Tibial nerve (tissue), 4 donors: ENCODE results near the gene SYCE3. TPM values are rescaled to one million over a fixed set of nuclear protein-coding genes. Genes with fewer than 3 reads are reported as not detected.

Source experiments
- DNase-seq, 2 donors: peaks; one replicate each; pipeline ENCODE4 v3.0.0-alpha.2; 2019; ENCODE audit warnings: low spot score in 2 of 2
- H3K27ac ChIP-seq, 4 donors: fragments of 200-600 bp; sonication (generic) in 3 of 4; one replicate each; pipeline ENCODE4 v1.5.1; 2017 to 2019; ENCODE audit warnings: mild to moderate bottlenecking in 1 of 4
- H3K27me3 ChIP-seq, 2 donors: fragments of 200-600 bp; sonication (generic) in 1 of 2; one replicate each; pipeline versions ENCODE4 v1.5.1 to v1.6.0; 2017 to 2019
- H3K36me3 ChIP-seq, 3 donors: fragments of 200-600 bp; sonication (generic); one replicate each; pipeline ENCODE4 v1.5.1; 2018 to 2019
- H3K4me1 ChIP-seq, 4 donors: fragments of 200-600 bp; sonication (generic) in 3 of 4; one replicate each; pipeline ENCODE4 v1.5.1; 2017 to 2019
- H3K4me3 ChIP-seq, 4 donors: fragments of 200-600 bp; sonication (generic) in 3 of 4; one replicate each; pipeline ENCODE4 v1.5.1; 2017 to 2019; ENCODE audit warnings: mild to moderate bottlenecking in 1 of 4, moderate library complexity in 1 of 4
- H3K9me3 ChIP-seq, 4 donors: fragments of 200-600 bp; sonication (generic) in 3 of 4; one replicate each; pipeline ENCODE4 v1.5.1; 2017 to 2019
- CTCF ChIP-seq, 5 experiments: fragments of 200-600 bp in 3 of 5; fragments of 450-650 bp in 2 of 5; sonication (generic) in 3 of 5; IDR thresholded peaks; one replicate each; pipeline ENCODE4 v1.5.1; 2016 to 2019; ENCODE audit warnings: antibody characterized with exemption in 5 of 5, mild to moderate bottlenecking in 3 of 5, moderate library complexity in 2 of 5
- EP300 ChIP-seq, 2 donors: sonication (generic); formaldehyde crosslinking; IDR thresholded peaks; one replicate each; pipeline ENCODE4 v1.6.1; 2017; ENCODE audit warnings: antibody characterized with exemption in 2 of 2, mild to moderate bottlenecking in 1 of 2
- POLR2A ChIP-seq, 2 donors: fragments of 450-650 bp; IDR thresholded peaks; one replicate each; pipeline ENCODE4 v1.6.1; 2017; ENCODE audit warnings: antibody characterized with exemption in 2 of 2, mild to moderate bottlenecking in 2 of 2, moderate library complexity in 2 of 2
- WGBS, 2 donors: methylation state at CpG; one replicate each; pipeline ENCODE4 v1.1.5; 2018; 5-methylcytosine and 5-hydroxymethylcytosine counted together
- total RNA-seq, 4 donors: library from RNA; depleted of rRNA; stranded (reverse); fragments of >200 nt; gene quantifications; one replicate each; pipeline ENCODE4 v1.1.0, GENCODE V29; 2016

Gene SYCE3
- total RNA-seq, 4 donors from 2014 or later, result not detected

DNA sequence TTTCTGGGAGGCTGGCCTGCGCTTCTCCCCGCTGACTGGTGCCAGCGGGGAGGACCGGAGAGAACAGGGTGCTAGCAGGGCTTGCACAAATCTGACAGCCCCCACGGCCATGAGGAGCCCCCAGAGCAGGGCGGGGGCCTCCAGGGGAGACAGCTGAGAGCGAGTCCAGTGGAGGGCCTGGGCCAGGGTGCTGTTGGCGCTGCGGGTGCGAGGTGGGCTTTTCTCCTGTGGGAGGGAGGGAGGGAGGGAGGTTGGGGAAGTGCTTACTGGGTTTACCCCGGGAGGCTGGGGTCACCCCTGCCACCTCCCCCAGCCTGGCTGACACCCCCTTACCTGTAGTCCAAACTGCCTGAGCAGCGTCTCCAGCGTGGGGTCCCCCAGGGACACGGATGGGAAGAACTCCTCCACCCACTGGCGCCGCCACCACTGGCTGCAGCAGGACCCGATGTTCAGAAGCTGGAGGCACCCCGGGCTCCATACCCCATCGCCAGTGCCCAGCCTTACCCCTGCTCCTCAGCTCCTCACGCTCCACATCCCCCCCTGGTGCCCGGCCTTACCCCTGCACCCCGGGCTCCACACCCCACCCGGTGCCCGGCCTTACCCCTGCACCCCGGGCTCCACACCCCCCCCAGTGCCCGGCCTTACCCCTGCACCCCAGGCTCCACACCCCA is 59.1 kb downstream of the SYCE3 start:
- WGBS, 2 donors, result 82 to 89% methylated on average over 7 to 10 of the region's 26 CpGs
- no peak overlapping the region for H3K27ac ChIP-seq
- DNase-seq, result no peak
- H3K27me3 ChIP-seq, result no peaks in the 10 kb centered on the region
- H3K36me3 ChIP-seq, result peaks cover 3 to 41% (median 21%) of the 10 kb centered on the region in 3 donors
- no peak for TF ChIP-seq CTCF (IDR thresholded peaks at IDR 0.05)
- no peak for TF ChIP-seq POLR2A (IDR thresholded peaks at IDR 0.05)
- no peak for TF ChIP-seq EP300 (IDR thresholded peaks at IDR 0.05)
- no peaks in the 10 kb centered on the region for H3K9me3 ChIP-seq
- no peak overlapping the region for H3K4me3 ChIP-seq
- peaks cover 0 to 22% (median 11%) of the 10 kb centered on the region in 4 donors for H3K4me1 ChIP-seq

DNA sequence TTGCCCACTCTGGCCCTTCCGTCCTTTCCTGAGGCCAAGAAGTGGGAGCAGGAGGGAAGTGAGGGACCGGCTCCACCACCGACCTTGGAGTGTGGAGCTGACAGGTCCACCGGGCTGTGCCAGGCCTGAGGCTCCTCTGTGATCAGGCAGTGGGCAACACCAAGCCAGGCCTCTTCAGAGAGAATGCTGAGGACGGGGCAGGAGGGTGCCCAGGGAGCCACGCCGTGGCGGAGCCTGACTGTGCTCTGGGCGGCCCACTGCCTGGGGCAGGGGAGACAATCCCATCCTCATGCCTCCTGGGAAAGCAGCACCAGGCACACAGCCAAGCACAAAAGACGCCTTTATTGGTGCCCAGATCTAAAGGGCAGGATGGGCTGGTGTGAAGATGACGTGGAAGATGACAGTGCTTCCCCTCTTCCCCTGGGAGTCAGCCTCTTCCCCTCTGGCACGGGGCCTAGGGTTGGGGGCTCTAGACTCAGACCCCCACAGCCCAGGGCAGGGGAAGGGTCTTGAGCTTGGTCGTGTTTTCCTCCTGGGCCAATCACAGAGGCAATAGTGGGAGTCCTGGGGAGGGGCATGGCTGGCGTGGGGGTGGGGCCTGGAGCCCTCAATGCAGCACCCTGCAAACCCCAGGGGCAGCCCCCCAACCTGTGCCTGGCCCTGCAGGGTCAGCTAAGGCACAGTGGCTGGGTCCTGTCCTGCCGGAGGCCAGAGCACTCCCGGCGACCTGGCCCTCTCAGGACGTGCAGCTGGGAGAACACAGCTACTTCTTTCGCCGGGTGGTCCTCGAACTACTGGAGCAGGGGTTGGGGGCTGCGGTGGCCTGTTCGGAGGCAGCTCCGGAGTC is 59.9 kb downstream of the SYCE3 start:
- peaks cover 0 to 26% (median 10%) of the 10 kb centered on the region in 4 donors for H3K4me1 ChIP-seq
- H3K36me3 ChIP-seq, result peaks cover 3 to 41% (median 21%) of the 10 kb centered on the region in 3 donors
- no peak overlapping the region for H3K4me3 ChIP-seq
- DNase-seq, result no peak
- TF ChIP-seq CTCF (IDR thresholded peaks at IDR 0.05) (no peak), EP300 (IDR thresholded peaks at IDR 0.05) (no peak), POLR2A (IDR thresholded peaks at IDR 0.05) (no peak)
- H3K27me3 ChIP-seq, result no peaks in the 10 kb centered on the region
- no peak overlapping the region for H3K27ac ChIP-seq
- no peaks in the 10 kb centered on the region for H3K9me3 ChIP-seq
- WGBS, 2 donors, result 68 to 77% methylated on average over 19 to 23 of the region's 24 CpGs

DNA sequence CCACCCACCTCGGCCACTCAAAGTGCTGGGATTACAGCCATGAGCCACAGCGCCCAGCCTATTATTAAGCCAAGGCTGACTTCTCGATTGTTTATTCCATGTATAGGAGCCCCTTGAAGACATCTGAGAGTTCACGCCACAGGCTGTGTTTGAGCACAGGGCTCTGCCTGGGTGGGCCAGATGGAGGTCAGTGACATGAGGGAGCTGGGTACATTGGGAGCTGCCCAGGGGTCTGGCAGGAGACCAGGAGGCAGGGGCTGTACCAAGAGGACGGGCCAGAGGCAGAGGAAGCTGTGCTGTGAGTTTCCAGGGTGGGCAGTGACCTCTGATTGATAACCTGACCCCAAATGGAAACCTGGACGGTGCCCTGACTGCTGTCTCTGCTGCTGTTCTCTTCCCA is 60.6 kb downstream of the SYCE3 start:
- H3K4me1 ChIP-seq, result peaks cover 0 to 26% (median 9%) of the 10 kb centered on the region in 4 donors
- H3K9me3 ChIP-seq, result no peaks in the 10 kb centered on the region
- no peak for DNase-seq
- TF ChIP-seq EP300 (IDR thresholded peaks at IDR 0.05), result no peak
- TF ChIP-seq POLR2A (IDR thresholded peaks at IDR 0.05), result no peak
- no peak for TF ChIP-seq CTCF (IDR thresholded peaks at IDR 0.05)
- no peaks in the 10 kb centered on the region for H3K27me3 ChIP-seq
- H3K27ac ChIP-seq, result no peak overlapping the region
- H3K4me3 ChIP-seq, result no peak overlapping the region
- 73 to 84% methylated on average over 6 of the region's 6 CpGs for WGBS, 2 donors
- H3K36me3 ChIP-seq, result peaks cover 3 to 41% (median 21%) of the 10 kb centered on the region in 3 donors

Other genes starting within 250 kb of the SYCE3 start
- gene DENND6B, start 235.9 kb downstream of the SYCE3 start, total RNA-seq, result 10 to 100 TPM in 3 of 4 donors, 1 to 10 TPM in 1; 8.6 to 13.1 (median 11.7) TPM
- 100 to 1,000 TPM in 1 of 4 donors, 10 to 100 TPM in 3; 55.9 to 112 (median 76.7) TPM for gene PPP6R2, start 219.6 kb downstream of the SYCE3 start, total RNA-seq
- gene SBF1, start 87.9 kb downstream of the SYCE3 start, total RNA-seq, result 10 to 100 TPM; 48.5 to 77.7 (median 68.3) TPM
- gene ADM2, start 81.4 kb downstream of the SYCE3 start, total RNA-seq, result not detected
- not detected for gene MIOX, start 76.1 kb downstream of the SYCE3 start, total RNA-seq
- gene LMF2, start 55.2 kb downstream of the SYCE3 start, total RNA-seq, result 10 to 100 TPM; 53.7 to 85.2 (median 58.1) TPM
- gene NCAPH2, start 54.7 kb downstream of the SYCE3 start, total RNA-seq, result 10 to 100 TPM; 43.9 to 57.3 (median 45.0) TPM
- 1 to 10 TPM in 3 of 4 donors, not detected in 1; 2.5 to 3.9 (median 3.3) TPM for gene SCO2, start 37.3 kb downstream of the SYCE3 start, total RNA-seq
- gene TYMP, start 32.9 kb downstream of the SYCE3 start, total RNA-seq, result 100 to 1,000 TPM in 1 of 4 donors, 10 to 100 TPM in 3; 33.1 to 239 (median 60.3) TPM
- under 1 TPM in 1 of 4 donors, not detected in 3; 0.90 TPM for gene KLHDC7B, start 17.0 kb downstream of the SYCE3 start, total RNA-seq
- gene CPT1B, start 15.5 kb upstream of the SYCE3 start, total RNA-seq, result 10 to 100 TPM in 3 of 4 donors, 1 to 10 TPM in 1; 7.2 to 22.6 (median 15.1) TPM
- gene CHKB, start 19.9 kb upstream of the SYCE3 start, total RNA-seq, result 10 to 100 TPM; 55.9 to 95.4 (median 74.4) TPM
- 1 to 10 TPM; 3.0 to 6.1 (median 4.8) TPM for gene MAPK8IP2, start 37.9 kb upstream of the SYCE3 start, total RNA-seq
- 10 to 100 TPM; 33.2 to 51.5 (median 48.0) TPM for gene ARSA, start 65.2 kb upstream of the SYCE3 start, total RNA-seq
- 10 to 100 TPM; 10.3 to 29.4 (median 20.5) TPM for gene SHANK3, start 109.9 kb upstream of the SYCE3 start, total RNA-seq
- gene ACR, start 175.3 kb upstream of the SYCE3 start, total RNA-seq, result 1 to 10 TPM in 2 of 4 donors, not detected in 2; 2.2 to 4.8 TPM
- 10 to 100 TPM; 14.5 to 35.7 (median 20.5) TPM for gene RABL2B, start 220.7 kb upstream of the SYCE3 start, total RNA-seq